Measurements from ENCODE around the gene KIAA1586. TPM values are rescaled to one million over a fixed set of nuclear protein-coding genes. Genes with fewer than 3 reads are reported as not detected.
A peak's percentile ranks its signal among the peaks of the same experiment; 100 is the strongest.
"Not testable (repeated sequence)": the region's sequence is repeated elsewhere in the genome, so short reads cannot be mapped to it uniquely, and the experiment has no call there.

Gene KIAA1586
- total and polyA plus RNA-seq, 9 of the 15 experiments (the other 6 are each of a cell fraction or from before 2014, with no cell fraction given): 23.4 to 43.6 (median 29.5) TPM

GRCh38 chr6:57046332-57047256 is at the start of gene KIAA1586 (continued):
- TF ChIP-seq RREB1 (CRISPR knock-in tag; IDR thresholded peaks at IDR 0.05) (peak; percentile 69; the same call in 1 of the 2 replicates), ARID3A (IDR thresholded peaks at IDR 0.05; ENCODE audit: borderline replicate concordance, low read depth, low read length) (0 out of 2 replicates have a peak, but pooled peaks have one; percentile 32), KDM5B (IDR thresholded peaks at IDR 0.05; ENCODE audit: insufficient replicate concordance, low read depth, low read length) (peak; percentile 52), ZBTB5 (IDR thresholded peaks at IDR 0.05) (peak; percentile 88), L3MBTL2 (IDR thresholded peaks at IDR 0.05) (peak; percentile 94), ZNF24 (IDR thresholded peaks at IDR 0.05) (0 out of 2 replicates have a peak, but pooled peaks have one; percentile 27), NR2C1 (tag; IDR thresholded peaks at IDR 0.05) (peak; percentile 58; the same call in 1 of the 2 replicates), ARID1B (IDR thresholded peaks at IDR 0.05) (peak; percentile 36; the same call in 1 of the 2 replicates), ATF1 (tag; IDR thresholded peaks at IDR 0.05) (peak; percentile 74), RCOR1 (IDR thresholded peaks at IDR 0.05; ENCODE audit: borderline replicate concordance in 1 of 2, low read depth in 2 of 2, low read length in 2 of 2) (peak in 1 of 2 experiments; percentile 71; a peak in 2 of 4 replicates), ATF7 (IDR thresholded peaks at IDR 0.05) (peak; percentile 57; the same call in 1 of the 2 replicates), TEAD2 (tag; IDR thresholded peaks at IDR 0.05) (0 out of 2 replicates have a peak, but pooled peaks have one; percentile 22), ESRRA (IDR thresholded peaks at IDR 0.05; ENCODE audit: borderline replicate concordance, low read depth) (peak; percentile 48; the same call in 1 of the 2 replicates)
- TF ChIP-seq NR2C1 (IDR thresholded peaks at IDR 0.05); ATF1 (CRISPR knock-in tag; IDR thresholded peaks at IDR 0.05): not testable (repeated sequence)
